Measurements from ENCODE around the gene SLC35F5. TPM values are rescaled to one million over a fixed set of nuclear protein-coding genes. Genes with fewer than 3 reads are reported as not detected.
"Not testable (repeated sequence)": the region's sequence is repeated elsewhere in the genome, so short reads cannot be mapped to it uniquely, and the experiment has no call there.

Gene SLC35F5
- total RNA-seq, 1 experiment from 2014 or later: 160 TPM

GRCh38 chr2:113709022-113709421 lies 47.4 kb downstream of the SLC35F5 start:
- Histone ChIP-seq H3K27ac (ENCODE audit: low read length) (no peak overlapping the region), H3K9me2 (replicated peaks; ENCODE audit: insufficient read depth, low read length) (no peaks in the 10 kb centered on the region), H3K27me3 (ENCODE audit: low read length) (no peaks in the 10 kb centered on the region), H3K9me3 (ENCODE audit: low read length) (no peaks in the 10 kb centered on the region), H4K20me1 (ENCODE audit: insufficient read depth, low read depth, low read length) (no peaks in the 10 kb centered on the region), H3K9ac (ENCODE audit: low read length) (no peak overlapping the region), H2AFZ (ENCODE audit: low read length) (no peak overlapping the region), H3K4me1 (ENCODE audit: low read length) (peaks cover 26% of the 10 kb centered on the region), H3K36me3 (ENCODE audit: insufficient read depth, low read length) (peaks cover 17% of the 10 kb centered on the region; the same call in 1 of the 2 replicates), H3K4me3 (ENCODE audit: low read length) (no peak overlapping the region), H3K4me2 (ENCODE audit: low read depth, low read length, poor library complexity, severe bottlenecking) (no peak overlapping the region), H3K79me2 (ENCODE audit: low read length) (no peaks in the 10 kb centered on the region)
- no peak for DNase-seq

- no peaks in the 10 kb centered on the region for H3K9me2 ChIP-seq (replicated peaks; ENCODE audit: insufficient read depth, low read length)
- no peaks in the 10 kb centered on the region for H3K9me3 ChIP-seq (ENCODE audit: low read length)
- DNase-seq: no peak
- no peak overlapping the region for H3K9ac ChIP-seq (ENCODE audit: low read length)
- H3K36me3 ChIP-seq (ENCODE audit: insufficient read depth, low read length): 0 out of 2 replicates have a peak, but pooled peaks cover 5% of the 10 kb centered on the region
- no peak overlapping the region for H3K4me2 ChIP-seq (ENCODE audit: low read depth, low read length, poor library complexity, severe bottlenecking)
- peak overlapping the region; percentile 61 for H3K27ac ChIP-seq (ENCODE audit: low read length)
- no peaks in the 10 kb centered on the region for H4K20me1 ChIP-seq (ENCODE audit: insufficient read depth, low read depth, low read length)
- H3K27me3 ChIP-seq (ENCODE audit: low read length): no peaks in the 10 kb centered on the region
- H2AFZ ChIP-seq (ENCODE audit: low read length): no peak overlapping the region
- H3K4me3 ChIP-seq (ENCODE audit: low read length): no peak overlapping the region
- H3K4me1 ChIP-seq (ENCODE audit: low read length): peaks cover 26% of the 10 kb centered on the region
- no peaks in the 10 kb centered on the region for H3K79me2 ChIP-seq (ENCODE audit: low read length)
These were observed 49.3 kb downstream of the SLC35F5 start for GRCh38 chr2:113707106-113707505.

- no peaks in the 10 kb centered on the region for H3K9me2 ChIP-seq (replicated peaks; ENCODE audit: insufficient read depth, low read length)
- H4K20me1 ChIP-seq (ENCODE audit: insufficient read depth, low read depth, low read length): no peaks in the 10 kb centered on the region
- peaks cover 19% of the 10 kb centered on the region for H3K4me1 ChIP-seq (ENCODE audit: low read length)
- no peak overlapping the region for H3K9ac ChIP-seq (ENCODE audit: low read length)
- H2AFZ ChIP-seq (ENCODE audit: low read length): no peak overlapping the region
- no peak overlapping the region for H3K4me2 ChIP-seq (ENCODE audit: low read depth, low read length, poor library complexity, severe bottlenecking)
- H3K36me3 ChIP-seq (ENCODE audit: insufficient read depth, low read length): 0 out of 2 replicates have a peak, but pooled peaks cover 5% of the 10 kb centered on the region
- H3K79me2 ChIP-seq (ENCODE audit: low read length): no peaks in the 10 kb centered on the region
- DNase-seq: no peak
- no peaks in the 10 kb centered on the region for H3K27me3 ChIP-seq (ENCODE audit: low read length)
- H3K27ac ChIP-seq (ENCODE audit: low read length): peak overlapping the region; percentile 61
- no peak overlapping the region for H3K4me3 ChIP-seq (ENCODE audit: low read length)
- H3K9me3 ChIP-seq (ENCODE audit: low read length): no peaks in the 10 kb centered on the region
These were observed 50.4 kb downstream of the SLC35F5 start for GRCh38 chr2:113705982-113706523.

- H3K27ac ChIP-seq (ENCODE audit: low read length); H3K4me2 ChIP-seq (ENCODE audit: low read depth, low read length, poor library complexity, severe bottlenecking); H4K20me1 ChIP-seq (ENCODE audit: insufficient read depth, low read depth, low read length); H3K36me3 ChIP-seq (ENCODE audit: insufficient read depth, low read length); H3K4me3 ChIP-seq (ENCODE audit: low read length); H3K9me2 ChIP-seq (replicated peaks; ENCODE audit: insufficient read depth, low read length); H3K27me3 ChIP-seq (ENCODE audit: low read length); H3K9ac ChIP-seq (ENCODE audit: low read length); DNase-seq; H3K9me3 ChIP-seq (ENCODE audit: low read length); H2AFZ ChIP-seq (ENCODE audit: low read length); H3K79me2 ChIP-seq (ENCODE audit: low read length): not testable (repeated sequence)
- H3K4me1 ChIP-seq (ENCODE audit: low read length): peaks cover 28% of the 10 kb centered on the region
These were observed 52.0 kb downstream of the SLC35F5 start for GRCh38 chr2:113704300-113704993.

- H3K9ac ChIP-seq (ENCODE audit: low read length): no peak overlapping the region
These were observed 52.8 kb downstream of the SLC35F5 start for GRCh38 chr2:113703386-113704299.

GRCh38 chr2:113700186-113700841 lies 56.1 kb downstream of the SLC35F5 start:
- DNase-seq: peak; percentile 94
- no peaks in the 10 kb centered on the region for H3K9me3 ChIP-seq (ENCODE audit: low read length)
- H4K20me1 ChIP-seq (ENCODE audit: insufficient read depth, low read depth, low read length): no peaks in the 10 kb centered on the region
- no peaks in the 10 kb centered on the region for H3K79me2 ChIP-seq (ENCODE audit: low read length)
- peak overlapping the region; percentile 67 for H3K4me2 ChIP-seq (ENCODE audit: low read depth, low read length, poor library complexity, severe bottlenecking)
- peak overlapping the region; percentile 57 for H2AFZ ChIP-seq (ENCODE audit: low read length)
- no peaks in the 10 kb centered on the region for H3K36me3 ChIP-seq (ENCODE audit: insufficient read depth, low read length)
- peak overlapping the region; percentile 43 for H3K9ac ChIP-seq (ENCODE audit: low read length)
- no peaks in the 10 kb centered on the region for H3K27me3 ChIP-seq (ENCODE audit: low read length)
- H3K27ac ChIP-seq (ENCODE audit: low read length): no peak overlapping the region
- H3K9me2 ChIP-seq (replicated peaks; ENCODE audit: insufficient read depth, low read length): no peaks in the 10 kb centered on the region
- H3K4me3 ChIP-seq (ENCODE audit: low read length): peak overlapping the region; percentile 39
- H3K4me1 ChIP-seq (ENCODE audit: low read length): peaks cover 9% of the 10 kb centered on the region

More at GRCh38 chr2:113703386-113704299, 52.8 kb downstream of the SLC35F5 start:
- Histone ChIP-seq H3K9me2 (replicated peaks; ENCODE audit: insufficient read depth, low read length) (no peaks in the 10 kb centered on the region), H3K4me3 (ENCODE audit: low read length) (no peak overlapping the region), H3K79me2 (ENCODE audit: low read length) (no peaks in the 10 kb centered on the region), H3K9me3 (ENCODE audit: low read length) (no peaks in the 10 kb centered on the region), H2AFZ (ENCODE audit: low read length) (no peak overlapping the region), H3K36me3 (ENCODE audit: insufficient read depth, low read length) (no peaks in the 10 kb centered on the region), H3K4me2 (ENCODE audit: low read depth, low read length, poor library complexity, severe bottlenecking) (no peak overlapping the region), H3K27ac (ENCODE audit: low read length) (no peak overlapping the region), H3K4me1 (ENCODE audit: low read length) (peaks cover 28% of the 10 kb centered on the region), H4K20me1 (ENCODE audit: insufficient read depth, low read depth, low read length) (no peaks in the 10 kb centered on the region), H3K27me3 (ENCODE audit: low read length) (no peaks in the 10 kb centered on the region)
- DNase-seq: no peak

GRCh38 chr2:113698892-113699447 lies 57.5 kb downstream of the SLC35F5 start:
- H3K4me2 ChIP-seq (ENCODE audit: low read depth, low read length, poor library complexity, severe bottlenecking): no peak overlapping the region
- no peaks in the 10 kb centered on the region for H4K20me1 ChIP-seq (ENCODE audit: insufficient read depth, low read depth, low read length)
- no peak overlapping the region for H3K27ac ChIP-seq (ENCODE audit: low read length)
- peaks cover 9% of the 10 kb centered on the region for H3K4me1 ChIP-seq (ENCODE audit: low read length)
- H3K9me3 ChIP-seq (ENCODE audit: low read length): no peaks in the 10 kb centered on the region
- H3K4me3 ChIP-seq (ENCODE audit: low read length): no peak overlapping the region
- H3K9me2 ChIP-seq (replicated peaks; ENCODE audit: insufficient read depth, low read length): no peaks in the 10 kb centered on the region
- no peak overlapping the region; the same call in 1 of the 2 replicates for H2AFZ ChIP-seq (ENCODE audit: low read length)
- no peak overlapping the region for H3K9ac ChIP-seq (ENCODE audit: low read length)
- no peak for DNase-seq
- no peaks in the 10 kb centered on the region for H3K27me3 ChIP-seq (ENCODE audit: low read length)
- H3K36me3 ChIP-seq (ENCODE audit: insufficient read depth, low read length): no peaks in the 10 kb centered on the region
- no peaks in the 10 kb centered on the region for H3K79me2 ChIP-seq (ENCODE audit: low read length)
